ENCODE data around the gene CLMN. TPM values are rescaled to one million over a fixed set of nuclear protein-coding genes. Genes with fewer than 3 reads are reported as not detected.

CLMN gene
- total and polyA plus RNA-seq, 9 of the 15 experiments (the other 6 are each of a cell fraction or from before 2014, with no cell fraction given) = 0.01 to 0.18 (median 0.07) TPM; not detected in 4

DNA sequence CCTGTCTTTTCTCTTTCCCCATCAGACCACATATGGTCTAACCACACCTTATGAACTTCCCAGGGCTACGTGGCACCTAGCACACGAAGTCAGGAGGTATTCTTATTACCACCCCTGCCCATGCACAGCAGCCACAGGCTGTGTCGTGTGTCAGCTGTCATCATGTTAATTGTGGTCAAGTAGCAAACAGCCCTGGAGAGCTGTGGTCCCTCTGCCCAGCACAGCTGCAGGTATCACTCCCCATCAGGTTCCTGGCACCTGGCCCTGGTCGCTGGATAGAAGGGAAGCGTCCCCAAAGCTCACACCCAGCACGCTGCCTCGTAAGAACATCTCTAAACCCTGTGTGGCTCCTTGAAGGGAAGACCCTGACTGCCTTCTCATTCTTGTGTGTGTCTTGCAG lies 45.4 kb downstream of the CLMN start:
- Histone ChIP-seq H3K9me3 (replicated peaks; ENCODE audit: control insufficient read depth, insufficient read depth, low read depth, low read length) (no peaks in the 10 kb centered on the region), H4K20me1 (replicated peaks; ENCODE audit: control insufficient read depth, insufficient read depth, low read length) (no peaks in the 10 kb centered on the region), H3K4me3 (no peak overlapping the region), H3K27me3 (ENCODE audit: control insufficient read depth in 2 of 2, insufficient read depth in 2 of 2, low read length in 2 of 2) (peaks cover 0 to 20% of the 10 kb centered on the region in 2 experiments; a peak in 2 of 5 replicates), H3K4me2 (ENCODE audit: insufficient read depth, low read length) (no peak overlapping the region), H3K9me1 (ENCODE audit: control insufficient read depth, insufficient read depth, low read length) (no peaks in the 10 kb centered on the region), H3K4me1 (replicated peaks in 1 of 2; ENCODE audit: control insufficient read depth in 2 of 2, insufficient read depth in 2 of 2, low read length in 2 of 2) (no peaks in the 10 kb centered on the region), H3K79me2 (ENCODE audit: control insufficient read depth, insufficient read depth, low read length) (no peaks in the 10 kb centered on the region), H3K9ac (ENCODE audit: insufficient read depth in 1 of 2, low read depth in 2 of 2, low read length in 2 of 2) (no peak overlapping the region), H2AFZ (ENCODE audit: low read depth, low read length) (no peak overlapping the region), H3K27ac (ENCODE audit: extremely low read depth, low read depth, low read length) (no peak overlapping the region), H3K36me3 (ENCODE audit: control insufficient read depth, insufficient read depth, low read length) (no peaks in the 10 kb centered on the region)
- WGBS (ENCODE audit: insufficient coverage, low coverage, missing lambda C conversion rate) = 0% methylated on average over 7 of the region's 7 CpGs
- TF ChIP-seq SMARCA5 (IDR thresholded peaks at IDR 0.05) (no peak), FOS (IDR thresholded peaks at IDR 0.05; ENCODE audit: extremely low read depth, insufficient read length) (no peak), RCOR1 (IDR thresholded peaks at IDR 0.05; ENCODE audit: borderline replicate concordance in 1 of 2, low read depth in 2 of 2, low read length in 2 of 2) (no peak), ZNF23 (CRISPR knock-in tag; IDR thresholded peaks at IDR 0.05) (no peak), RAD21 (CRISPR knock-in tag; conservative IDR thresholded peaks at IDR 0.05 in 1 of 2, IDR thresholded peaks at IDR 0.05 in 1 of 2) (no peak), ZNF583 (CRISPR knock-in tag; IDR thresholded peaks at IDR 0.05) (no peak)
- TF ChIP-seq, protein P1, sequence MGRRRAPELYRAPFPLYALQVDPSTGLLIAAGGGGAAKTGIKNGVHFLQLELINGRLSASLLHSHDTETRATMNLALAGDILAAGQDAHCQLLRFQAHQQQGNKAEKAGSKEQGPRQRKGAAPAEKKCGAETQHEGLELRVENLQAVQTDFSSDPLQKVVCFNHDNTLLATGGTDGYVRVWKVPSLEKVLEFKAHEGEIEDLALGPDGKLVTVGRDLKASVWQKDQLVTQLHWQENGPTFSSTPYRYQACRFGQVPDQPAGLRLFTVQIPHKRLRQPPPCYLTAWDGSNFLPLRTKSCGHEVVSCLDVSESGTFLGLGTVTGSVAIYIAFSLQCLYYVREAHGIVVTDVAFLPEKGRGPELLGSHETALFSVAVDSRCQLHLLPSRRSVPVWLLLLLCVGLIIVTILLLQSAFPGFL (CRISPR knock-in tag; IDR thresholded peaks at IDR 0.05) = no peak
- TF ChIP-seq, protein P2, sequence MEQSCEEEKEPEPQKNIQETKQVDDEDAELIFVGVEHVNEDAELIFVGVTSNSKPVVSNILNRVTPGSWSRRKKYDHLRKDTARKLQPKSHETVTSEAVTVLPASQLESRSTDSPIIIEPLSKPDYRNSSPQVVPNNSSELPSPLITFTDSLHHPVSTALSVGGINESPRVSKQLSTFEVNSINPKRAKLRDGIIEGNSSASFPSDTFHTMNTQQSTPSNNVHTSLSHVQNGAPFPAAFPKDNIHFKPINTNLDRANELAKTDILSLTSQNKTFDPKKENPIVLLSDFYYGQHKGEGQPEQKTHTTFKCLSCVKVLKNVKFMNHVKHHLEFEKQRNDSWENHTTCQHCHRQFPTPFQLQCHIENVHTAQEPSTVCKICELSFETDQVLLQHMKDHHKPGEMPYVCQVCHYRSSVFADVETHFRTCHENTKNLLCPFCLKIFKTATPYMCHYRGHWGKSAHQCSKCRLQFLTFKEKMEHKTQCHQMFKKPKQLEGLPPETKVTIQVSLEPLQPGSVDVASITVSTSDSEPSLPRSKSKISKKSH (CRISPR knock-in tag; IDR thresholded peaks at IDR 0.05) = no peak
- FAIRE-seq (no peak), ATAC-seq (no peak), DNase-seq (ENCODE audit: extremely low read depth in 1 of 4, low spot score in 3 of 4) (no peak)
- ChIA-PET CTCF (ENCODE audit: low intra/inter-chr PET ratio) (no interaction called here), POLR2A (no interaction called here)
- BruUV-seq (replicated peaks) = no TSS peak
- in situ Hi-C loops (cut with MboI) = no loop called here
- intact Hi-C loops (cut with micrococcal nuclease) = no loop called here

Data from K562 (cell line).